Thyroid gland (tissue), 4 donors: ENCODE results near the gene CTSD.

Experiments used
- CTCF ChIP-seq, 6 experiments: fragments of 200-600 bp in 3 of 6; fragments of 450-650 bp in 3 of 6; sonication (generic) in 3 of 6; IDR thresholded peaks; one replicate each; pipeline ENCODE4 v1.5.1; 2016 to 2019; ENCODE audit warnings: antibody characterized with exemption in 6 of 6, mild to moderate bottlenecking in 2 of 6, inconsistent platforms in 1 of 6, moderate library complexity in 1 of 6
- POLR2A ChIP-seq, 2 donors: fragments of 450-650 bp; IDR thresholded peaks; one replicate each; pipeline ENCODE4 v1.6.1; 2017; ENCODE audit warnings: antibody characterized with exemption in 2 of 2, mild to moderate bottlenecking in 2 of 2, moderate library complexity in 1 of 2

DNA sequence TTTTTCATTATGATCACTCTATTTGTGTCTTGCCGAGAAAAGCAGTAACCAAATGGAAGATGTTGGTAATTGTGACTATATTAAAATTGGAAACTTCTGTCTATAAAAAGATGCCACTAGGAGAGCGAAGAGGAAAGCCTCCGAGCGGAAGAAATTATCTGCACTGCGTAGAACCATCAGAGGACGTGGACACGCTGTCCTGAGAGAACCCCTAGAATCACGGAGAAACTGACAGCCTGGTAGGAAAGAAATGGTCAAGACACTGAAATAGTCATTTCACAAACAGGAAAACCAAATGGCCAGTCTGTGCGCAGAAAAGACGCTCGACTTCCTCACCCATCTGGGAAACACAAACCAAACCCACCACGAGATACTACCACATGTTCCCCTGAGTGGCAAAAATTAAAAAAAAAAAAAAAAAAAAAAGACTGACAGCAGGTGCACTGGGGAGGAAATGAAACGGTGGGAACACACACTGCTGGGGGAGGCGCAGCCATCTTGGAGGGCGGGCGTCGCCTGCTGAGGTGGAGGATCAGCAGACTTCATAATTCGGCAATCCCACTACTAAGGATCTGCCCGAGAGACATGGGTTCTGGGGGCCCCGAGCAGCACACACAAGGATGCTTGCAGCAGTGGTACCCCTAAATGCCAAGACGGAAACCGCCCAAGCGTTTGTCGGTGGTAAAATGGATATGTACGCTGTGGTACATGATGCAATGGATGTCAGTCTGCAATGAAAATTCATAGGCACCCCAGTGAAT is 34.6 kb downstream of the CTSD start:
- no peak for TF ChIP-seq POLR2A (IDR thresholded peaks at IDR 0.05)
- no peak for TF ChIP-seq CTCF (IDR thresholded peaks at IDR 0.05)
